ENCODE results near the gene TRMT10A. TPM values are rescaled to one million over a fixed set of nuclear protein-coding genes. Genes with fewer than 3 reads are reported as not detected.

TRMT10A gene
- total RNA-seq (10 to 100 TPM in 1 of 2 experiments, 1 to 10 TPM in 1; 8.1 to 10.1 TPM), polyA plus RNA-seq (1.8 TPM)

GRCh38 chr4:99563310-99564186 is at the start of gene TRMT10A:
Gene TRMT10A (minus strand): TSS chr4:99564039. CDS start chr4:99559338, 4,701 bp downstream.
- H3K27me3 Mint-ChIP-seq = peaks cover 13 to 28% of the 10 kb centered on the region in 2 donors
- peaks cover 22 to 26% (median 24%) of the 10 kb centered on the region in 3 donors for H3K4me1 Mint-ChIP-seq
- Histone ChIP-seq H3K27me3 (ENCODE audit: insufficient read depth, low read length, poor library complexity, severe bottlenecking) (peaks cover 4% of the 10 kb centered on the region), H3K9me3 (ENCODE audit: low read length) (no peaks in the 10 kb centered on the region), H3K27ac (ENCODE audit: low read depth, low read length) (peak within 1 kb of the TSS; percentile 97), H3K36me3 (ENCODE audit: insufficient read depth, low read length) (no peaks in the 10 kb centered on the region), H3K4me3 (ENCODE audit: low read length) (peak within 1 kb of the TSS; percentile 82), H3K4me1 (ENCODE audit: insufficient read depth, low read length) (peaks cover 9% of the 10 kb centered on the region)
- peak within 1 kb of the TSS; percentile 90 to 99 (median 96) for H3K4me3 Mint-ChIP-seq
- no peaks in the 10 kb centered on the region for H3K9me3 Mint-ChIP-seq
- DNase-seq = peak; percentile 92 to 98 (median 97)
- H3K36me3 Mint-ChIP-seq = peaks cover 3 to 10% (median 3%) of the 10 kb centered on the region in 3 donors
- POLR2A ChIA-PET = interaction anchor here (0.5 to 1.4 kb wide), 7 partner anchors 245 to 634 kb away, joined by 3 to 25 read pairs (median 4); partner anchors contain the start of genes DAPP1, DNAJB14, H2AZ1 and METAP1
- CTCF ChIA-PET = interaction anchor here (0.8 to 3.4 kb wide), 7 partner anchors 245 to 568 kb away, joined by 3 to 24 read pairs (median 3); partner anchors contain the start of genes H2AZ1, LAMTOR3 and METAP1
- H3K27ac Mint-ChIP-seq = peak within 1 kb of the TSS; percentile 98 to 100 (median 100)

GRCh38 chr4:99612704-99613103 is 48.9 kb upstream of the TRMT10A start:
- Mint-ChIP-seq H3K27ac (no peak overlapping the region), H3K9me3 (no peaks in the 10 kb centered on the region), H3K4me3 (no peak overlapping the region), H3K27me3 (peaks cover 10 to 74% of the 10 kb centered on the region in 2 donors), H3K36me3 (no peaks in the 10 kb centered on the region), H3K4me1 (no peaks in the 10 kb centered on the region)
- no peaks in the 10 kb centered on the region for H3K9me3 ChIP-seq (ENCODE audit: low read length)
- no peaks in the 10 kb centered on the region for H3K36me3 ChIP-seq (ENCODE audit: insufficient read depth, low read length)
- CTCF ChIA-PET = no interaction called here
- no peak for DNase-seq
- no peaks in the 10 kb centered on the region for H3K27me3 ChIP-seq (ENCODE audit: insufficient read depth, low read length, poor library complexity, severe bottlenecking)
- H3K4me3 ChIP-seq (ENCODE audit: low read length) = no peak overlapping the region
- H3K27ac ChIP-seq (ENCODE audit: low read depth, low read length) = no peak overlapping the region
- POLR2A ChIA-PET = no interaction called here
- no peaks in the 10 kb centered on the region for H3K4me1 ChIP-seq (ENCODE audit: insufficient read depth, low read length)

- no peaks in the 10 kb centered on the region for H3K36me3 ChIP-seq (ENCODE audit: insufficient read depth, low read length)
- POLR2A ChIA-PET = no interaction called here
- no peaks in the 10 kb centered on the region for H3K36me3 Mint-ChIP-seq
- no peaks in the 10 kb centered on the region for H3K9me3 Mint-ChIP-seq
- no peak overlapping the region for H3K27ac ChIP-seq (ENCODE audit: low read depth, low read length)
- H3K27me3 ChIP-seq (ENCODE audit: insufficient read depth, low read length, poor library complexity, severe bottlenecking) = no peaks in the 10 kb centered on the region
- H3K27me3 Mint-ChIP-seq = peaks cover 11 to 74% of the 10 kb centered on the region in 2 donors
- H3K4me1 Mint-ChIP-seq = no peaks in the 10 kb centered on the region
- H3K4me1 ChIP-seq (ENCODE audit: insufficient read depth, low read length) = no peaks in the 10 kb centered on the region
- no peak overlapping the region for H3K4me3 ChIP-seq (ENCODE audit: low read length)
- no peak overlapping the region for H3K27ac Mint-ChIP-seq
- no peak for DNase-seq
- H3K9me3 ChIP-seq (ENCODE audit: low read length) = no peaks in the 10 kb centered on the region
- no peak overlapping the region for H3K4me3 Mint-ChIP-seq
- CTCF ChIA-PET = no interaction called here
Measured at GRCh38 chr4:99612281-99612680, 48.4 kb upstream of the TRMT10A start.

GRCh38 chr4:99610605-99611175 is 46.9 kb upstream of the TRMT10A start:
- peaks cover 15 to 73% of the 10 kb centered on the region in 2 donors for H3K27me3 Mint-ChIP-seq
- H3K9me3 Mint-ChIP-seq = no peaks in the 10 kb centered on the region
- ChIA-PET POLR2A (no interaction called here), CTCF (no interaction called here)
- Histone ChIP-seq H3K4me1 (ENCODE audit: insufficient read depth, low read length) (no peaks in the 10 kb centered on the region), H3K4me3 (ENCODE audit: low read length) (no peak overlapping the region), H3K36me3 (ENCODE audit: insufficient read depth, low read length) (no peaks in the 10 kb centered on the region), H3K27ac (ENCODE audit: low read depth, low read length) (no peak overlapping the region), H3K27me3 (ENCODE audit: insufficient read depth, low read length, poor library complexity, severe bottlenecking) (no peaks in the 10 kb centered on the region), H3K9me3 (ENCODE audit: low read length) (no peaks in the 10 kb centered on the region)
- no peaks in the 10 kb centered on the region for H3K36me3 Mint-ChIP-seq
- H3K4me3 Mint-ChIP-seq = no peak overlapping the region
- no peak for DNase-seq
- H3K27ac Mint-ChIP-seq = no peak overlapping the region
- H3K4me1 Mint-ChIP-seq = no peaks in the 10 kb centered on the region

GRCh38 chr4:99608417-99608816 is 44.6 kb upstream of the TRMT10A start:
- Histone ChIP-seq H3K36me3 (ENCODE audit: insufficient read depth, low read length) (no peaks in the 10 kb centered on the region), H3K4me1 (ENCODE audit: insufficient read depth, low read length) (no peaks in the 10 kb centered on the region), H3K4me3 (ENCODE audit: low read length) (no peak overlapping the region), H3K27me3 (ENCODE audit: insufficient read depth, low read length, poor library complexity, severe bottlenecking) (no peaks in the 10 kb centered on the region), H3K9me3 (ENCODE audit: low read length) (no peaks in the 10 kb centered on the region), H3K27ac (ENCODE audit: low read depth, low read length) (no peak overlapping the region)
- peaks cover 14 to 74% of the 10 kb centered on the region in 2 donors for H3K27me3 Mint-ChIP-seq
- H3K36me3 Mint-ChIP-seq = no peaks in the 10 kb centered on the region
- DNase-seq = no peak
- ChIA-PET CTCF (no interaction called here), POLR2A (no interaction called here)
- no peaks in the 10 kb centered on the region for H3K4me1 Mint-ChIP-seq
- no peak overlapping the region for H3K4me3 Mint-ChIP-seq
- no peaks in the 10 kb centered on the region for H3K9me3 Mint-ChIP-seq
- no peak overlapping the region for H3K27ac Mint-ChIP-seq

GRCh38 chr4:99606716-99607115 is 42.9 kb upstream of the TRMT10A start:
- no peaks in the 10 kb centered on the region for H3K4me1 Mint-ChIP-seq
- CTCF ChIA-PET = no interaction called here
- peaks cover 10 to 66% of the 10 kb centered on the region in 2 donors for H3K27me3 Mint-ChIP-seq
- Histone ChIP-seq H3K9me3 (ENCODE audit: low read length) (no peaks in the 10 kb centered on the region), H3K27me3 (ENCODE audit: insufficient read depth, low read length, poor library complexity, severe bottlenecking) (no peaks in the 10 kb centered on the region), H3K36me3 (ENCODE audit: insufficient read depth, low read length) (no peaks in the 10 kb centered on the region), H3K4me1 (ENCODE audit: insufficient read depth, low read length) (no peaks in the 10 kb centered on the region), H3K4me3 (ENCODE audit: low read length) (no peak overlapping the region), H3K27ac (ENCODE audit: low read depth, low read length) (no peak overlapping the region)
- no peaks in the 10 kb centered on the region for H3K36me3 Mint-ChIP-seq
- no peak overlapping the region for H3K4me3 Mint-ChIP-seq
- no peak for DNase-seq
- POLR2A ChIA-PET = no interaction called here
- no peak overlapping the region for H3K27ac Mint-ChIP-seq
- H3K9me3 Mint-ChIP-seq = no peaks in the 10 kb centered on the region

- DNase-seq = no peak
- no peaks in the 10 kb centered on the region for H3K36me3 Mint-ChIP-seq
- Histone ChIP-seq H3K27me3 (ENCODE audit: insufficient read depth, low read length, poor library complexity, severe bottlenecking) (no peaks in the 10 kb centered on the region), H3K9me3 (ENCODE audit: low read length) (no peaks in the 10 kb centered on the region), H3K4me3 (ENCODE audit: low read length) (no peak overlapping the region), H3K36me3 (ENCODE audit: insufficient read depth, low read length) (no peaks in the 10 kb centered on the region), H3K4me1 (ENCODE audit: insufficient read depth, low read length) (no peaks in the 10 kb centered on the region), H3K27ac (ENCODE audit: low read depth, low read length) (no peak overlapping the region)
- CTCF ChIA-PET = no interaction called here
- H3K27ac Mint-ChIP-seq = no peak overlapping the region
- H3K4me3 Mint-ChIP-seq = no peak overlapping the region
- H3K9me3 Mint-ChIP-seq = no peaks in the 10 kb centered on the region
- H3K4me1 Mint-ChIP-seq = no peaks in the 10 kb centered on the region
- peaks cover 3 to 6% of the 10 kb centered on the region in 2 donors for H3K27me3 Mint-ChIP-seq
- POLR2A ChIA-PET = no interaction called here
Measured at GRCh38 chr4:99594818-99595217, 31.0 kb upstream of the TRMT10A start.

Measured in CD8-positive, alpha-beta memory T cell (primary cell).